Nephron progenitor cell (in vitro differentiated cells): ENCODE data around the gene KCTD10.

Experiments used
- DNase-seq: peaks from one replicate; pipeline ENCODE4 v3.0.0; 2021
- H3K27ac Mint-ChIP-seq: 2 replicates; pipeline ENCODE4 v1.8.0; 2021; ENCODE audit warnings: mild to moderate bottlenecking, moderate library complexity, mixed read lengths
- H3K27me3 Mint-ChIP-seq: 2 replicates; pipeline ENCODE4 v1.8.0; 2021; ENCODE audit warnings: mild to moderate bottlenecking, low read depth, mixed read lengths; ENCODE audit not compliant: poor library complexity
- H3K36me3 Mint-ChIP-seq: 2 replicates; pipeline ENCODE4 v1.8.0; 2021; ENCODE audit warnings: low read depth, mixed read lengths
- H3K4me1 Mint-ChIP-seq: 2 replicates; pipeline ENCODE4 v1.8.0; 2021; ENCODE audit warnings: mixed read lengths
- H3K4me3 Mint-ChIP-seq: 2 replicates; pipeline ENCODE4 v1.8.0; 2021; ENCODE audit warnings: mild to moderate bottlenecking, moderate library complexity, mixed read lengths
- H3K9me3 Mint-ChIP-seq: 2 replicates; pipeline ENCODE4 v1.8.0; 2021; ENCODE audit warnings: mild to moderate bottlenecking, moderate library complexity, mixed read lengths
- TF ChIP-seq, protein P1 (sequence below): fragments of 200-600 bp; sonication (generic); IDR thresholded peaks from 2 replicates; pipeline ENCODE4 v1.5.0; 2021; ENCODE audit warnings: antibody characterized with exemption

The KCTD10 gene

DNA sequence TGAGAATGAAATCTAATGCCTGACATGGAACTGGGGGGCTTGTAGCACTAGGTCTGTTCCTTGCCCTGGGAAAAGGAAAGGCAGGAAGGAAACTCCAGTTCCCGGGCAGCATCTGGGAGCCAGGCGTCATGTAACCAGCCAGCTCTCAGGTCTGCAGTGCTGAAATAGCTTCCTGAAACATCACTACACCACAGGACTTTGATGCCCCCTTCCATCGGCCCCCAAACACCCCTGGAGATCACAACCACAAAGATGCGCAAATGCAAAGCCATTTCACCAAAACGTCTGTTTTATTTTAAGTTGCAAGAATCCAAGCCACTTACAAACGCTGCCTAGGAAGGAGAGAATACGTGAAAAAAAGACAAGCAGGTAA lies 40.9 kb downstream of the KCTD10 start:
- Mint-ChIP-seq H3K27ac (no peak overlapping the region), H3K36me3 (no peaks in the 10 kb centered on the region), H3K4me1 (peaks cover 36% of the 10 kb centered on the region), H3K9me3 (no peaks in the 10 kb centered on the region), H3K4me3 (no peak overlapping the region), H3K27me3 (peaks cover 3% of the 10 kb centered on the region)
- DNase-seq = no peak
- TF ChIP-seq, protein P1, sequence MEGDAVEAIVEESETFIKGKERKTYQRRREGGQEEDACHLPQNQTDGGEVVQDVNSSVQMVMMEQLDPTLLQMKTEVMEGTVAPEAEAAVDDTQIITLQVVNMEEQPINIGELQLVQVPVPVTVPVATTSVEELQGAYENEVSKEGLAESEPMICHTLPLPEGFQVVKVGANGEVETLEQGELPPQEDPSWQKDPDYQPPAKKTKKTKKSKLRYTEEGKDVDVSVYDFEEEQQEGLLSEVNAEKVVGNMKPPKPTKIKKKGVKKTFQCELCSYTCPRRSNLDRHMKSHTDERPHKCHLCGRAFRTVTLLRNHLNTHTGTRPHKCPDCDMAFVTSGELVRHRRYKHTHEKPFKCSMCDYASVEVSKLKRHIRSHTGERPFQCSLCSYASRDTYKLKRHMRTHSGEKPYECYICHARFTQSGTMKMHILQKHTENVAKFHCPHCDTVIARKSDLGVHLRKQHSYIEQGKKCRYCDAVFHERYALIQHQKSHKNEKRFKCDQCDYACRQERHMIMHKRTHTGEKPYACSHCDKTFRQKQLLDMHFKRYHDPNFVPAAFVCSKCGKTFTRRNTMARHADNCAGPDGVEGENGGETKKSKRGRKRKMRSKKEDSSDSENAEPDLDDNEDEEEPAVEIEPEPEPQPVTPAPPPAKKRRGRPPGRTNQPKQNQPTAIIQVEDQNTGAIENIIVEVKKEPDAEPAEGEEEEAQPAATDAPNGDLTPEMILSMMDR = no peak

DNA sequence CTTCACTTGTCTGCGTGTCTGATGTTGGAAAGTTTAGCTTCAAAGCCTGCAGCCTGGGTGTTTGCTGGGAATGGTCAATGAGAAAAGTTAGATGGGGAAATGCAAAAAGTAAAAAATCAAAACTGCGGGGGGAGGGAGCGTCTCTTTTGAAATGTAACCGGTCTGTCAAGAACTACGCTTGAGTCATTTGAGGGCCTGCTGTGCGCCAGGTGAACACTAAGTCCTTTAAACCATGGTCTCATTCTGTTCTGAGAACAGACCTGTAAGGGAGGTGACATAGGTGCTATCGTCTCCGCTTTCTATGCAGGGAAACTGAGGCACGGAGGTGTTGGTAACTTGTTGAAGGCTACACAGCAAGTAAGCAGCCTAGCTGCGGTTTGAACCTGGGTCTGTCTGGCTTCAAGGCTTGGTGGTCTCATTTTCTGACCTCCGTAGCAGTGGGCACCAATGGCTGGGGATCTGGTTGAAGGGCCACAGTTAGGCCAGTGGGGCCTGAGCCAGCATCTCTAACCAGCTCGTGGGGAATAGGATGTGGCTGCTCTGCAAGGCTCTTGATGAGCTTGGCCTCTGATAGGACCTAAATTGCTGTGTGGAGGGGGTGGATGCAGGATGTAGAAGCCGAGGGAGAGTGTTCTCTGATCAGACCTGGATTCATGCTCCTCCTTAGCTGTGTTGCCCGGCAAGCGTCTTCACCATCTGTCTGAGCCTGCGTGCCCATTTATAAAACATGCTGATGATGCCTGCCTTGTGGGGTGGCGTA lies 41.5 kb downstream of the KCTD10 start:
- Mint-ChIP-seq H3K36me3 (no peaks in the 10 kb centered on the region), H3K27ac (no peak overlapping the region), H3K27me3 (peaks cover 3% of the 10 kb centered on the region), H3K9me3 (no peaks in the 10 kb centered on the region), H3K4me3 (no peak overlapping the region), H3K4me1 (peaks cover 36% of the 10 kb centered on the region)
- DNase-seq = no peak
- TF ChIP-seq, protein P1 = no peak

DNA sequence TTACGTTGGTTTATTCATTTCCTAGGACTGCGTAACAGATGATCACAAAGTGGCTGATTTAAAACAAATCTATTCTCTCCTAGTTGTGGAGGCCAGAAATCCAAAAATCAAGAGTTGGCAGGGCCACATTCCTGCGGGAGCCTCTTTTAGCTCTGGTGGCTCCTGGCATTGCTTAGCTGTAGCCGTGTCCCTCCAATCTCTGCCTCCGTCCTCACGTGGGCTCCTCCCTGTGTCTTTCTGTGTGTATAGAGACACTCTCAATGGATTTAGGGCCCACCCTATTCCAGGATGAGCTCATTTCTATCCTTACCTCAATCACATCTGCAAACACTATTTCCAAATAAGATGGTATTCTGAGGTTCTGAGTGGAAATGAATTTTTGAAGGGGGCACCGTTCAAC lies 42.5 kb downstream of the KCTD10 start:
- TF ChIP-seq, protein P1 = no peak
- no peak overlapping the region for H3K4me3 Mint-ChIP-seq
- H3K9me3 Mint-ChIP-seq = no peaks in the 10 kb centered on the region
- no peak overlapping the region for H3K27ac Mint-ChIP-seq
- no peaks in the 10 kb centered on the region for H3K36me3 Mint-ChIP-seq
- H3K4me1 Mint-ChIP-seq = peaks cover 36% of the 10 kb centered on the region
- no peak for DNase-seq
- peaks cover 3% of the 10 kb centered on the region for H3K27me3 Mint-ChIP-seq

DNA sequence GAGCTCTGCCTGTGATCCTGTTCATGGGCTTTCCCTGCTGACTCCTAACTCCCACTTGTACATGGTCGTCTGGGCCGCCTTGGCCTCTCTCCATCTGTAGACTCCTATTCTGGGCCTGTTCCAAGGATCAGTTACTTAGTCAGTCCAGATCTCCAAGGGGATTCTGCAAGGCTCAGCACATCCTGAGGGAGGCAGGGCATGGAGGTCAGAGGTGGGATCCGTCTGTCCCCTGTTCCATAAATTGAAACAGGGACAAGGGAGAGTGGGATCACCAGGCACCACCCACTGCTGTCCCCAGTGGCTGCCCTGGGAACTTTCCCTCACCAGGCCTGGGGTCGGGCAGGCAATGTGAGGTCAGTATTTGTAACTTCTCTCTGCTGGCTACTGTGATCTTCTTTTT lies 43.5 kb downstream of the KCTD10 start:
- TF ChIP-seq, protein P1 = peak; percentile 44
- Mint-ChIP-seq H3K4me3 (no peak overlapping the region), H3K9me3 (no peaks in the 10 kb centered on the region), H3K36me3 (no peaks in the 10 kb centered on the region), H3K4me1 (peaks cover 36% of the 10 kb centered on the region), H3K27me3 (peaks cover 3% of the 10 kb centered on the region), H3K27ac (no peak overlapping the region)
- DNase-seq = peak; percentile 37

DNA sequence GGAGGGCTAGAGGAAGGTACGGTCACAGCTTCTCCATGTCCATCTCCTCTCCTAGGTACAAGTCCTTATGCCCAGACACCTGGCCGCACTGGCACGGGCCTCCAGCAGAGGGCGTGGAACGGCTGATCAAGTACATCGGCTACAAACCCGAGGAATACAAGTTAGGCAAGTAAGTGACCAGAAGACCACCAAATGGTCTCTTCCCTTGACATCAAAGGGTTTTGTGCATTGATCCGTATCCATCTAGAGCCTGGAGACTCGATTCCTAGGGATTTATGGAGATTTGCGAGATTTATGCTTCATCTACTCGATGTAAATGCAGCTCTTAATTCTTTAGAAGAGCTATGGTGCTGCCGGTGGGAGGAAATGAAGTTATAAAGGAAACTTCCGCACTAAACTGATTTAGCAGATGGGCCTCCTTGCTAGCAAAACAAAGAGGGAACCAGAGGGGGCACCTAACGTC lies 44.2 kb downstream of the KCTD10 start:
- Mint-ChIP-seq H3K27ac (no peak overlapping the region), H3K4me1 (peaks cover 36% of the 10 kb centered on the region), H3K27me3 (peaks cover 3% of the 10 kb centered on the region)

More for the DNA sequence above, 44.2 kb downstream of the KCTD10 start:
- Mint-ChIP-seq H3K36me3 (no peaks in the 10 kb centered on the region), H3K9me3 (no peaks in the 10 kb centered on the region), H3K4me3 (no peak overlapping the region)
- DNase-seq = peak; percentile 86
- TF ChIP-seq, protein P1 = peak; percentile 70
